H1 (cell line): ENCODE data around the gene ITPRIPL2. TPM values are rescaled to one million over a fixed set of nuclear protein-coding genes. Genes with fewer than 3 reads are reported as not detected.

ENCODE experiments used
- CTCF ChIA-PET: fragments of 300-600 bp; sonication (Branson Sonifier 250); formaldehyde crosslinking; loops from one replicate; lab custom pipeline; 2021; ENCODE audit not compliant: partially characterized antibody; lab: Charles Lee
- POLR2A ChIA-PET: fragments of 300-600 bp; sonication (Branson Sonifier 250); formaldehyde crosslinking; loops from one replicate; lab custom pipeline; 2021; ENCODE audit warnings: inconsistent platforms; ENCODE audit not compliant: partially characterized antibody; lab: Charles Lee
- DNase-seq, 2 experiments: peaks; one replicate each; pipeline versions ENCODE4 v3.0.0 to v3.0.0-alpha.2; 2010 to 2022; ENCODE audit warnings: low spot score in 2 of 2, low read depth in 1 of 2, mixed read lengths in 1 of 2
- FAIRE-seq: peaks from 2 replicates; lab custom pipeline; 2011; peaks lifted over from hg19 to GRCh38; lab: Jason Lieb, UNC
- H2AFZ ChIP-seq: 2 replicates; pipeline ENCODE4 v1.8.1; 2012; ENCODE audit warnings: low read length, inconsistent platforms
- H2AK5ac ChIP-seq: 2 replicates; pipeline ENCODE4 v1.6.1; 2013; ENCODE audit warnings: low read depth, low read length
- H2BK120ac ChIP-seq: replicated peaks from 2 replicates; pipeline ENCODE3; 2013; ENCODE audit warnings: low read depth, low read length, inconsistent platforms
- H2BK12ac ChIP-seq: 2 replicates; pipeline ENCODE4 v1.6.1; 2013; ENCODE audit warnings: low read depth, low read length
- H2BK15ac ChIP-seq: 2 replicates; pipeline ENCODE4 v1.6.1; 2013; ENCODE audit warnings: low read length
- H2BK20ac ChIP-seq: 2 replicates; pipeline ENCODE4 v1.6.1; 2013; ENCODE audit warnings: low read length
- H2BK5ac ChIP-seq: 2 replicates; pipeline ENCODE4 v1.6.1; 2013; ENCODE audit warnings: low read depth, low read length
- H3K14ac ChIP-seq: 2 replicates; pipeline ENCODE4 v1.6.1; 2013; ENCODE audit warnings: inconsistent platforms; ENCODE audit not compliant: insufficient read length
- H3K18ac ChIP-seq: 2 replicates; pipeline ENCODE4 v1.6.1; 2013; ENCODE audit warnings: low read length; ENCODE audit errors: extremely low read depth
- H3K23ac ChIP-seq: 2 replicates; pipeline ENCODE4 v1.6.1; 2013; ENCODE audit warnings: inconsistent platforms; ENCODE audit not compliant: insufficient read length
- H3K23me2 ChIP-seq: 2 replicates; pipeline ENCODE4 v1.6.1; 2013; ENCODE audit warnings: low read depth, low read length
- H3K27ac ChIP-seq: 2 replicates; pipeline ENCODE4 v1.6.1; 2011; ENCODE audit warnings: low read depth, low read length, inconsistent platforms
- H3K27me3 ChIP-seq, 4 experiments: replicated peaks in 1 of 4; 1 replicate in 1 of 4; 2 replicates in 3 of 4; pipeline versions ENCODE4 v1.6.1 to v1.8.1; 2011 to 2013; ENCODE audit warnings: low read length in 3 of 4, mild to moderate bottlenecking in 3 of 4, inconsistent platforms in 2 of 4, mixed read lengths in 2 of 4, moderate library complexity in 1 of 4; ENCODE audit not compliant: control insufficient read depth in 3 of 4, insufficient read depth in 3 of 4; ENCODE audit errors: extremely low read depth in 1 of 4
- H3K36me3 ChIP-seq, 4 experiments: 2 replicates each; pipeline versions ENCODE4 v1.6.1 to v1.8.1; 2011 to 2013; ENCODE audit warnings: mild to moderate bottlenecking in 4 of 4, low read length in 3 of 4, moderate library complexity in 2 of 4, control low read depth in 1 of 4, inconsistent platforms in 1 of 4; ENCODE audit not compliant: insufficient read depth in 4 of 4, control insufficient read depth in 2 of 4
- H3K4ac ChIP-seq: replicated peaks from 2 replicates; pipeline ENCODE3; 2013; ENCODE audit warnings: low read length, low read depth, mixed read lengths, inconsistent platforms; ENCODE audit not compliant: insufficient read length
- H3K4me1 ChIP-seq, 4 experiments: replicated peaks in 1 of 4; 1 replicate in 1 of 4; 2 replicates in 3 of 4; pipeline versions ENCODE4 v1.6.1 to v1.8.1; 2011 to 2013; ENCODE audit warnings: low read length in 3 of 4, inconsistent platforms in 2 of 4, mixed read lengths in 1 of 4; ENCODE audit not compliant: insufficient read depth in 4 of 4, control insufficient read depth in 3 of 4
- H3K4me2 ChIP-seq, 2 experiments: 2 replicates each; pipeline versions ENCODE4 v1.6.1 to v1.8.1; 2011 to 2013; ENCODE audit warnings: low read depth in 2 of 2, low read length in 2 of 2, control low read depth in 1 of 2, inconsistent platforms in 1 of 2, mild to moderate bottlenecking in 1 of 2; ENCODE audit not compliant: insufficient read depth in 1 of 2
- H3K4me3 ChIP-seq, 4 experiments: fragments of 200-600, 300-600 bp in 1 of 4; sonication (generic), shearing (Covaris generic), sonication (Bioruptor Twin) in 1 of 4; 2 replicates each; pipeline versions ENCODE4 v1.5.1 to v1.8.1; 2011 to 2016; ENCODE audit warnings: low read length in 4 of 4, low read depth in 3 of 4, control low read depth in 2 of 4, inconsistent platforms in 2 of 4, mild to moderate bottlenecking in 2 of 4, mixed read lengths in 1 of 4, moderate library complexity in 1 of 4; ENCODE audit not compliant: insufficient read depth in 2 of 4; ENCODE audit errors: extremely low read depth in 1 of 4
- H3K56ac ChIP-seq: replicated peaks from 2 replicates; pipeline ENCODE3; 2013; ENCODE audit warnings: low read depth, mild to moderate bottlenecking, mixed read lengths, low read length, inconsistent platforms; ENCODE audit not compliant: insufficient read length
- H3K79me1 ChIP-seq: 2 replicates; pipeline ENCODE4 v1.6.1; 2013; ENCODE audit warnings: low read depth, low read length, control low read depth
- H3K79me2 ChIP-seq, 2 experiments: 2 replicates each; pipeline versions ENCODE4 v1.6.1 to v1.8.1; 2012 to 2013; ENCODE audit warnings: low read length in 2 of 2, mild to moderate bottlenecking in 2 of 2, inconsistent platforms in 1 of 2; ENCODE audit not compliant: insufficient read depth in 2 of 2, control insufficient read depth in 1 of 2
- H3K9ac ChIP-seq, 4 experiments: replicated peaks in 1 of 4; 1 replicate in 1 of 4; 2 replicates in 3 of 4; pipeline versions ENCODE4 v1.6.1 to v1.8.1; 2011 to 2013; ENCODE audit warnings: low read depth in 3 of 4, low read length in 3 of 4, control low read depth in 2 of 4, mild to moderate bottlenecking in 2 of 4, moderate library complexity in 2 of 4, inconsistent platforms in 1 of 4; ENCODE audit errors: extremely low read depth in 1 of 4
- H3K9me3 ChIP-seq, 2 experiments: 2 replicates each; pipeline versions ENCODE4 v1.6.1 to v1.8.1; 2012 to 2013; ENCODE audit warnings: mild to moderate bottlenecking in 2 of 2, moderate library complexity in 2 of 2, control low read depth in 1 of 2, inconsistent platforms in 1 of 2, low read depth in 1 of 2, low read length in 1 of 2, mixed read lengths in 1 of 2; ENCODE audit not compliant: insufficient read depth in 2 of 2
- H4K20me1 ChIP-seq, 2 experiments: replicated peaks in 1 of 2; 2 replicates each; pipeline versions ENCODE3 to v1.8.1; 2011 to 2013; ENCODE audit warnings: inconsistent platforms in 2 of 2, low read length in 2 of 2, mild to moderate bottlenecking in 1 of 2; ENCODE audit not compliant: insufficient read depth in 2 of 2, control insufficient read depth in 1 of 2
- H4K5ac ChIP-seq: 2 replicates; pipeline ENCODE4 v1.6.1; 2013; ENCODE audit warnings: low read length, low read depth, mixed read lengths, inconsistent platforms; ENCODE audit not compliant: insufficient read length
- H4K8ac ChIP-seq: 2 replicates; pipeline ENCODE4 v1.8.0; 2013; ENCODE audit warnings: mild to moderate bottlenecking, moderate library complexity, low read length, inconsistent platforms; ENCODE audit not compliant: insufficient read depth; ENCODE audit errors: extremely low read depth
- H4K91ac ChIP-seq: replicated peaks from 2 replicates; pipeline ENCODE3; 2013; ENCODE audit warnings: low read length, mixed read lengths, inconsistent platforms; ENCODE audit not compliant: insufficient read length
- CREB1 ChIP-seq: IDR thresholded peaks from 2 replicates; pipeline ENCODE4 v1.6.1; 2012; ENCODE audit warnings: inconsistent platforms
- EP300 ChIP-seq, 2 experiments: IDR thresholded peaks; 1 replicate in 1 of 2; 2 replicates in 1 of 2; pipeline ENCODE4 v1.6.1; 2011 to 2012; ENCODE audit warnings: low read depth in 2 of 2, low read length in 2 of 2, mild to moderate bottlenecking in 2 of 2, borderline replicate concordance in 1 of 2, inconsistent platforms in 1 of 2, moderate library complexity in 1 of 2
- FOSL1 ChIP-seq: IDR thresholded peaks from 2 replicates; pipeline ENCODE4 v1.6.1; 2011; ENCODE audit warnings: mild to moderate bottlenecking, low read depth, low read length, moderate library complexity; ENCODE audit not compliant: insufficient read depth
- SP1 ChIP-seq: IDR thresholded peaks from 2 replicates; pipeline ENCODE4 v1.6.1; 2011; ENCODE audit warnings: low read depth, low read length
- SP2 ChIP-seq: IDR thresholded peaks from 2 replicates; pipeline ENCODE4 v1.6.1; 2012; ENCODE audit warnings: mild to moderate bottlenecking, low read length, inconsistent platforms
- SP4 ChIP-seq: IDR thresholded peaks from 2 replicates; pipeline ENCODE4 v1.6.1; 2012; ENCODE audit warnings: low read length, inconsistent platforms
- SRF ChIP-seq: IDR thresholded peaks from 2 replicates; pipeline ENCODE4 v1.6.1; 2011; ENCODE audit warnings: mild to moderate bottlenecking, low read depth, low read length, moderate library complexity
- WGBS, 2 experiments: shearing (Covaris generic) in 1 of 2; methylation state at CpG; one replicate each; pipeline versions ENCODE4 v1.1.6 to v1.1.7; 2013 to 2015; ENCODE audit warnings: low lambda C conversion rate in 2 of 2, mixed read lengths in 2 of 2, inconsistent platforms in 1 of 2, low coverage in 1 of 2, missing lambda C conversion rate in 1 of 2; ENCODE audit not compliant: insufficient replicate concordance in 2 of 2, insufficient coverage in 1 of 2, insufficient read length in 1 of 2; ENCODE audit errors: extremely low coverage in 1 of 2, missing lambda C conversion rate in 1 of 2; 5-methylcytosine and 5-hydroxymethylcytosine counted together
- polyA plus RNA-seq, 7 experiments: library from polyadenylated mRNA; depleted of rRNA in 3 of 7; stranded (reverse) in 5 of 7; unstranded in 2 of 7; fragments of >200 nt in 5 of 7; fragments of 200-250 nt in 2 of 7; gene quantifications; 1 replicate in 5 of 7; 2 replicates in 1 of 7; 4 replicates in 1 of 7; pipeline versions ENCODE4 v1.2.1 to v1.2.3, GENCODE V29; 2011 to 2013; ENCODE audit warnings: missing spikeins in 2 of 7, mixed read lengths in 2 of 7
- total RNA-seq: library from RNA; stranded (reverse); fragmentation: NEBNext Ultra II Directional; extraction: Animal tissue kit (Norgen Biotek cat#: 25700); gene quantifications from 2 replicates; pipeline ENCODE4 v1.2.1, GENCODE V29; 2021
- TF ChIP-seq, protein P1 (sequence below): IDR thresholded peaks from 2 replicates; pipeline ENCODE4 v1.6.1; 2011; ENCODE audit warnings: low read length, improper control_type of control experiment
- TF ChIP-seq, protein P2 (sequence below): IDR thresholded peaks from 2 replicates; pipeline ENCODE4 v1.6.1; 2011; ENCODE audit warnings: low read depth, mild to moderate bottlenecking, low read length; ENCODE audit not compliant: insufficient read depth

ITPRIPL2 gene
- total and polyA plus RNA-seq, 2 of the 8 experiments (the other 6 are each of a cell fraction or from before 2014, with no cell fraction given), result 1.1 to 3.4 TPM

DNA sequence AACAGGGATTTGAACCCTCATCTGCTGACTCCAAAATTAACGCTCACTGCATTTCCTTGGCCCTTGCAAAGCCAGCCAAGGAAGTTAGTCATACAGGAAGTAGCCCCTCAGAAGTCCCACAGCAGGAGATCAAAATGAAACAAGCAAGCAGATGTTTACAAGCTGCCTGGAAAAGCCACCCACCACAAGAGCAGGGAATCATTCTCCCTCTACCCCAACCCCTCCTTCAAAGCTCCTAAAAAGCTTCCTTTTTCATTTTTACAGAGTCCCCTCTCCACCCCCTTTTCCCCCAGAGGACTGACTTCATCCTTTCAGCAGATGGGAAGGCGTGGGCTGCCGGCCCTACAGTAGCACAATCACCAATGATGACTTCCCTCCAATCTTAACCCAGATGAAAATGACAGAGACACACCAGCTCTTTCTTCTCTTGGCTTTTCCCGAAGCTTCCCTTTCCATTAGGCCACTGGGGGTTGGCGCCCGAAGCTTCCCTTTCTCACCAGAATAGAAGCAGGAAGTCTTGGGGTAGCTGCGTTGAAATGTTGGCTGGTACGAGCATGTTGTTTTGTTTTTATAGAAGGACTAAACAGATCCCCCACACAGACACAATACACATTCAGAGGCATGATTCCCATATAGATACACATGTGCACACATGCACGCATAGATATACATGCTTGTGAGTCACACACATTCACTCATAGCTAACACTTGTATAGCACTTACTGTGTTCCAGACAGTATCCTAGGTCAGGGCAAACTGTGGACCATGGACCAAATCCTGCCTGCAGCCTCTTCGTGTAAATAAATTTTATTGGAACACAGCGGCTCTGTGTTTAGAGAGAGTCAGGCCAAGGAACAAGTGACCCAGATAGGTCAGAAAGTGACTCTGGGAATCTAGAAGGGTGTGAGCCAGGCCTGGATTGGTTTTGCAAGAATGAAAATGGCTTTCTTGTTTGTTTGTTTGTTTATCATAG, 17.4 kb downstream of the ITPRIPL2 start:
- no peak overlapping the region; the same call in 1 of the 2 replicates for H2AK5ac ChIP-seq
- POLR2A ChIA-PET, result interaction anchor here (0.8 to 0.9 kb wide), 2 partner anchors 8 to 16 kb away, joined by 4 read pairs; no protein-coding TSS in a partner anchor
- H2BK12ac ChIP-seq, result peak overlapping the region; percentile 68; the same call in 1 of the 2 replicates
- H4K5ac ChIP-seq, result no peak overlapping the region
- H4K91ac ChIP-seq, result peak overlapping the region; percentile 53
- no peak overlapping the region for H3K23ac ChIP-seq
- no peak overlapping the region for H3K9ac ChIP-seq
- H3K4me3 ChIP-seq, result no peak overlapping the region
- WGBS, 2 experiments, result 76% methylated on average over 11 of the region's 11 CpGs; no CpG with 5 or more reads in 1 of the 2 experiments
- no peaks in the 10 kb centered on the region for H3K23me2 ChIP-seq
- peaks cover 3% of the 10 kb centered on the region in 2 experiments; a peak in 3 of 4 replicates for H3K9me3 ChIP-seq
- peaks cover 0 to 11% (median 6%) of the 10 kb centered on the region in 4 experiments; a peak in 5 of 7 replicates for H3K4me1 ChIP-seq
- H3K27ac ChIP-seq, result no peak overlapping the region
- no peaks in the 10 kb centered on the region for H3K36me3 ChIP-seq
- FAIRE-seq (no peak), DNase-seq (no peak)
- peak overlapping the region; percentile 78 for H2AFZ ChIP-seq
- H4K8ac ChIP-seq, result no peak overlapping the region
- no peak overlapping the region for H3K14ac ChIP-seq
- H3K4me2 ChIP-seq, result peak overlapping the region in 1 of 2 experiments; percentile 16; a peak in 1 of 4 replicates
- no peaks in the 10 kb centered on the region for H3K27me3 ChIP-seq
- no peak overlapping the region for H2BK120ac ChIP-seq
- no peak overlapping the region for H3K56ac ChIP-seq
- H4K20me1 ChIP-seq, result no peaks in the 10 kb centered on the region
- H3K79me2 ChIP-seq, result no peaks in the 10 kb centered on the region
- no peak overlapping the region for H3K4ac ChIP-seq
- no peak overlapping the region for H2BK15ac ChIP-seq
- TF ChIP-seq CREB1, result no peak
- TF ChIP-seq, protein P1, sequence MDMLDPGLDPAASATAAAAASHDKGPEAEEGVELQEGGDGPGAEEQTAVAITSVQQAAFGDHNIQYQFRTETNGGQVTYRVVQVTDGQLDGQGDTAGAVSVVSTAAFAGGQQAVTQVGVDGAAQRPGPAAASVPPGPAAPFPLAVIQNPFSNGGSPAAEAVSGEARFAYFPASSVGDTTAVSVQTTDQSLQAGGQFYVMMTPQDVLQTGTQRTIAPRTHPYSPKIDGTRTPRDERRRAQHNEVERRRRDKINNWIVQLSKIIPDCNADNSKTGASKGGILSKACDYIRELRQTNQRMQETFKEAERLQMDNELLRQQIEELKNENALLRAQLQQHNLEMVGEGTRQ, result no peak
- TF ChIP-seq, protein P2, sequence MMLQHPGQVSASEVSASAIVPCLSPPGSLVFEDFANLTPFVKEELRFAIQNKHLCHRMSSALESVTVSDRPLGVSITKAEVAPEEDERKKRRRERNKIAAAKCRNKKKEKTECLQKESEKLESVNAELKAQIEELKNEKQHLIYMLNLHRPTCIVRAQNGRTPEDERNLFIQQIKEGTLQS, result no peak
- TF ChIP-seq EP300 (IDR thresholded peaks at IDR 0.05; ENCODE audit: borderline replicate concordance in 1 of 2, low read depth in 2 of 2, low read length in 2 of 2), result no peak
- TF ChIP-seq SP4, result no peak
- TF ChIP-seq SP2, result no peak
- TF ChIP-seq SRF, result no peak
- no peak for TF ChIP-seq SP1
- TF ChIP-seq FOSL1, result no peak
- CTCF ChIA-PET, result interaction anchor here (1.0 to 2.5 kb wide), 6 partner anchors 9 to 31 kb away, joined by 3 to 7 read pairs (median 3); partner anchors contain the start of gene ITPRIPL2
- H3K79me1 ChIP-seq, result no peaks in the 10 kb centered on the region
- H3K18ac ChIP-seq, result no peak overlapping the region
- peak overlapping the region; percentile 28; the same call in 1 of the 2 replicates for H2BK20ac ChIP-seq
- H2BK5ac ChIP-seq, result peak overlapping the region; percentile 40; the same call in 1 of the 2 replicates
